T-cell (primary cell): ENCODE results near the gene LRRC66. TPM values are rescaled to one million over a fixed set of nuclear protein-coding genes. Genes with fewer than 3 reads are reported as not detected.

Experiments
- total RNA-seq, 35 experiments: library from RNA in 6 of 35; stranded (reverse) in 6 of 35; fragments of 120-200 nt in 1 of 35; gene quantifications; one replicate each; pipeline versions ENCODE4 v1.2.1 to v1.2.4 and lab custom pipeline; 2013 to 2026

Gene LRRC66
- total RNA-seq, 5 donors from 2014 or later (not counting 1 experiment from before 2014, with no cell fraction given) = 0.13 to 0.47 (median 0.20) TPM

Other genes starting within 250 kb of the LRRC66 start
- 10 to 100 TPM; 35.6 to 47.1 (median 37.3) TPM for gene DCUN1D4, start 177.2 kb downstream of the LRRC66 start, total RNA-seq
- gene SGCB, start 17.9 kb upstream of the LRRC66 start, total RNA-seq = 1 to 10 TPM; 5.1 to 8.8 (median 7.7) TPM
- gene SPATA18, start 30.9 kb upstream of the LRRC66 start, total RNA-seq = under 1 TPM in 2 of 5 donors, not detected in 3; 0.35 to 0.36 TPM